ENCODE measurements around the gene PRKRA.
"Not testable (repeated sequence)": the region's sequence is repeated elsewhere in the genome, so short reads cannot be mapped to it uniquely, and the experiment has no call there.

Gene PRKRA

DNA sequence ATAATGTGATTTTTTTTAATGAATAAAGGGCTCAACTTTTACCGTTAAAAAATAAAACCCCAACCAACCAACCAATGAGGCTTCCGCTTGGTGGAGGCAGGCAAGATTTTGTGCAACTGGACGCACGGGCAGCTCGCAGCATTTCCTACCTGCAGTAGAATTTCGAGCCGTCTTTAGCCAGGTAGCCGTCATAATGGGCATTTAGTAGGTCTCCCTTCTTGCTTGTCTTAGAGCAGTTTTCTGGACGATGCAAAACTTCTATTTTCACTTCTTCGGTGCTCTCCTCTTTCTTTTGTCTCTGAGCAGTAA, 27.1 kb upstream of the PRKRA start:
- peak; percentile 26 for DNase-seq
- peak overlapping the region; percentile 94 for H3K4me3 Mint-ChIP-seq
- peaks cover 3% of the 10 kb centered on the region for H3K36me3 Mint-ChIP-seq
- peaks cover 43% of the 10 kb centered on the region for H3K4me1 Mint-ChIP-seq
- CTCF ChIA-PET: no interaction called here
- H3K27me3 Mint-ChIP-seq: no peaks in the 10 kb centered on the region
- H3K9me3 Mint-ChIP-seq: no peaks in the 10 kb centered on the region
- H3K27ac Mint-ChIP-seq: peak overlapping the region; percentile 99

DNA sequence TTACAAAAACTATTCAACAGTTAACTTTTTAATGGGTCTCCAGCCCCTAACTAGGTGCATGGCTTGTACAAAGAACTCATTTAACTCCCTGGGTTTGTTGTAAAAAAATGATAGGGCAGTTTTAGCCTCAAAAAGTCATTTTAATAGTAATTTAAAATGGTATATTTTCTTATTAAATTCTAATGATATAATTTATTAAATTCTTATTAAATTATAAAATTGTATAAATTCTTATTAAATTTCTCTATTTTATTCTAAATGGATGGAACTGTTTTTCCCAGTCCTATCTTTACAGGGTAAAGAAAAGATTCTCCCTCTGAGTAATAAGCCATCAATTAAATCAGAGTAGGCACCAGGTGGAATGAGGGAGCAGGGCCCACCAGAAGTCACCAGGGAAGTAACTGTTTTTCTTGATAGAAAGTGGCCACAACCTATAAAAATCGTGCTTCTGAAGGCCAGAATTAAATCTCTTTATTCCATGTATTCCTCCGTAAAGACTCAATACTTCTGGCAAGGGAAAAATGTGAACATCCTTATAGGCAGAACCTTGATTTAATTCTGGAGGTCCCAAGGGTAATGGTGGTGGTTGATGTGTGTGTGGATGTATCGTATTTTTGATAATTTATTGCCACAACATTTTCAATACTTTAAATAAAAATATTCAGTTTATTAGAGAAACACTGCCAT, 26.6 kb upstream of the PRKRA start:
- H3K4me1 Mint-ChIP-seq: peaks cover 38% of the 10 kb centered on the region
- H3K4me3 Mint-ChIP-seq: peak overlapping the region; percentile 94
- CTCF ChIA-PET: no interaction called here
- H3K9me3 Mint-ChIP-seq: no peaks in the 10 kb centered on the region
- H3K27ac Mint-ChIP-seq: peak overlapping the region; percentile 99
- H3K36me3 Mint-ChIP-seq: no peaks in the 10 kb centered on the region
- DNase-seq: no peak
- no peaks in the 10 kb centered on the region for H3K27me3 Mint-ChIP-seq

- no peaks in the 10 kb centered on the region for H3K9me3 Mint-ChIP-seq
- no peaks in the 10 kb centered on the region for H3K36me3 Mint-ChIP-seq
- H3K27me3 Mint-ChIP-seq: no peaks in the 10 kb centered on the region
- no peak for DNase-seq
- peaks cover 27% of the 10 kb centered on the region for H3K4me1 Mint-ChIP-seq
- CTCF ChIA-PET: interaction anchor here (1.1 kb wide), 1 partner anchor 9 kb away, joined by 3 read pairs; no protein-coding TSS in a partner anchor
- H3K4me3 Mint-ChIP-seq: no peak overlapping the region
- H3K27ac Mint-ChIP-seq: no peak overlapping the region
Observed at GRCh38 chr2:178476477-178476876, 25.5 kb upstream of the PRKRA start.

DNA sequence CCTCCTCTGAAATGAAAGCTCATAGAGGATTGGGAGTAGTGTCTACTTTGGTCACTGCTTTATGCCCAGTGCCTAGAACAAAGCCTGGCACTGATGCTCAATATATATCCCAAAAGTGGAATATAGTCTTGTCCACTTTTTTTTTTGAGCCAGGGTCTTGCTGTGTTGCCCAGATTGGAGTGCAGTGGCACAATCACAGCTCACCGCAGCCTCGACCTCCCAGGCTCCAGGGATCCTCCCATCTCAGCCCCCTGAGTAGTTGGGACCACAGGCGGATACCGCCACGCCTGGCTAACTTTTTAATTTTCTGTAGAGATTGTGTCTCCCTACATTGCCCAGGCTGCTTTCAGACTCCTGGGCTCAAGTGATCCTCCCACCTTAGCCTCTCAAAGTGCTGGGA, 23.6 kb upstream of the PRKRA start:
- CTCF ChIA-PET: no interaction called here
- no peaks in the 10 kb centered on the region for H3K9me3 Mint-ChIP-seq
- no peak overlapping the region for H3K27ac Mint-ChIP-seq
- peaks cover 18% of the 10 kb centered on the region for H3K4me1 Mint-ChIP-seq
- H3K36me3 Mint-ChIP-seq: no peaks in the 10 kb centered on the region
- DNase-seq: no peak
- no peaks in the 10 kb centered on the region for H3K27me3 Mint-ChIP-seq
- no peak overlapping the region for H3K4me3 Mint-ChIP-seq

DNA sequence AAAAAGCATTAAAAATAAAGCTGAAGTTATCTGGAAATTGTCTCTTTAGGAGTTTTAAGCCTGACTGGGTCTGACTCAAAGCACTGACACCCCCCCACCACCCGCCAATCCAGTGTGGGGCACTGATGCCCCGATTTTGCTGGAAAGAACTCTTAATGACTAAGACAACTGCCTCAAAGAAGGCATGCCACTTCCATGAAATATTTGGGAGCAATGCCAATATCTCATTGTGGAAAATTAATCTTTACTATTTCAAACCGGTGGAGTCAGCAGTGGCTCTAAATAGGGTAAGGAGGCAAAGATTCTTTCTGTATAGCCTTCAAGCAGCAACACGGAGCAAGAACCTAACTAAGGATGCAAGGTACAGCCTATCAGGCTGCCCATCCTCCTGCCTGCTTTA, 23.0 kb upstream of the PRKRA start:
- CTCF ChIA-PET: no interaction called here
- Mint-ChIP-seq H3K27me3 (no peaks in the 10 kb centered on the region), H3K4me1 (peaks cover 12% of the 10 kb centered on the region), H3K36me3 (no peaks in the 10 kb centered on the region), H3K4me3 (no peak overlapping the region), H3K9me3 (no peaks in the 10 kb centered on the region), H3K27ac (no peak overlapping the region)
- DNase-seq: no peak

GRCh38 chr2:178473373-178473772, 22.4 kb upstream of the PRKRA start:
- H3K27me3 Mint-ChIP-seq: no peaks in the 10 kb centered on the region
- H3K9me3 Mint-ChIP-seq: no peaks in the 10 kb centered on the region
- H3K4me3 Mint-ChIP-seq: no peak overlapping the region
- H3K4me1 Mint-ChIP-seq: peaks cover 9% of the 10 kb centered on the region
- no peaks in the 10 kb centered on the region for H3K36me3 Mint-ChIP-seq
- no peak overlapping the region for H3K27ac Mint-ChIP-seq
- no peak for DNase-seq
- CTCF ChIA-PET: no interaction called here

DNA sequence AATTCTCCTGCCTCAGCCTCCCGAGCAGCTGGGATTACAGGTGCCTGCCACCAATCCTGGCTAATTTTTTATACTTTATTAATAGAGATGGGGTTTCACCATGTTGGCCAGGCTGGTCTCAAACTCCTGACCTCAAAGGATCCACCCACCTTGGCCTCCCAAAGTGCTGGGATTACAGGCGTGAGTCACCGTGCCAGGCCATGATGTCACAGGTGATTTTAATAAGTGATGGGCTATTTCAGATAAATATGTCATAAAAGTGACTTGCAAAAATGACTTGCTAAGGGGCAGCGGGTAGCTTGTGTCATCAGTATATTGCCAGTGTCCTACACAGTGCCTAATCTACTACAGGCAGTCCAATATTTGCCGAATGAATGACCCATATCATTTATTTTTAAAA, 20.3 kb upstream of the PRKRA start:
- H3K27me3 Mint-ChIP-seq, H3K36me3 Mint-ChIP-seq, CTCF ChIA-PET, H3K27ac Mint-ChIP-seq, H3K9me3 Mint-ChIP-seq, H3K4me3 Mint-ChIP-seq, DNase-seq, H3K4me1 Mint-ChIP-seq: not testable (repeated sequence)

GRCh38 chr2:178469219-178469849, 18.4 kb upstream of the PRKRA start:
- Mint-ChIP-seq H3K4me3 (no peak overlapping the region), H3K36me3 (peaks cover 3% of the 10 kb centered on the region), H3K27me3 (no peaks in the 10 kb centered on the region), H3K4me1 (no peaks in the 10 kb centered on the region), H3K9me3 (no peaks in the 10 kb centered on the region), H3K27ac (no peak overlapping the region)
- DNase-seq: no peak
- CTCF ChIA-PET: no interaction called here

DNA sequence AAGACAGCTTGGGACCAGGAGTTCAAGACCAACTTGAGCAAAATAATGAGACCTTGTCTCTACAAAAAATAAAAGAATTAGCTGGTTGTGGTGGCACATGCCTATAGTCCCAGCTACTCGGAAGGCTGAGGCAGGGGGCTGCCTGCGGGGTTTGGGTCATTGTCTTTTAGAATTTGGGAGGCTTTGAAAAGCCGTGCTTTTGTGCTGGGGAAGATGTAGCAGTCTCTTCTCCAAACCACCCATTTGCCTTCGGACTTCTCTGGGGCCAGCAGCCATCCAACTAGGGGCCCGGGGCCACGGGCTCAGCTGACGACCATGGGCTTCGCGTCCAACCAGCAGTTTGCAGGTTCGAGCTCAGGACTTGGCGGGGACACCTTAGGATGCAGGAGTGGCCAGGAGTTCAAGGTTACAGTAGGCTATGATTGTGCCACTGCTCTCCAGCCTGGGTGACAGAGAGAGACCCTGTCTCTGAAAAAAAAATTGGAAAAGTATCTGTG, 6.5 kb upstream of the PRKRA start:
- Mint-ChIP-seq H3K36me3 (no peaks in the 10 kb centered on the region), H3K9me3 (no peaks in the 10 kb centered on the region), H3K4me3 (no peak overlapping the region), H3K27ac (no peak overlapping the region), H3K4me1 (no peaks in the 10 kb centered on the region), H3K27me3 (peaks cover 20% of the 10 kb centered on the region)
- CTCF ChIA-PET: no interaction called here
- DNase-seq: no peak

DNA sequence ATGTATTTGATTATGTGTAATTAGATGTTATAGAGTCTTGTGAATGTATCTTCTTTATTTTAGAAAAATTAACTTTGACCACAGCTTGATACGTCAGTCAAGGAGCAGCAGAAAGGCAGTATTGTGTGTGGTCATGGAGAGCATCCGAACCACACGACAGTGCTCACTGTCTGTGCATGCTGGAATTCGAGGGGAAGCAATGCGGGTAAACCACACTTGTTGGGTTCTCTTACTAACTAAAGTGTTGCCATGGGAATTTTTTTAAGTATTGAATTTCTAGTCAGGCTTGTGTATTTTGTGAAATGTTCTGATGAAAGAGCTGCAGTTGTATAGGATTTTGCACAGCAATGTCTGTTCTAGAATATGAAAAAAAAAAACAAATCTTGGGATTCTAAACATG, 5.0 kb upstream of the PRKRA start:
- peaks cover 20% of the 10 kb centered on the region for H3K27me3 Mint-ChIP-seq
- CTCF ChIA-PET: no interaction called here
- peaks cover 5% of the 10 kb centered on the region for H3K4me1 Mint-ChIP-seq
- no peaks in the 10 kb centered on the region for H3K9me3 Mint-ChIP-seq
- H3K4me3 Mint-ChIP-seq: no peak overlapping the region
- H3K36me3 Mint-ChIP-seq: no peaks in the 10 kb centered on the region
- DNase-seq: no peak
- no peak overlapping the region for H3K27ac Mint-ChIP-seq

- H3K27me3 Mint-ChIP-seq: peaks cover 20% of the 10 kb centered on the region
Observed at GRCh38 chr2:178452870-178453269, 1.9 kb upstream of the PRKRA start.

GRCh38 chr2:178452334-178452733, 1.4 kb upstream of the PRKRA start:
- peaks cover 31% of the 10 kb centered on the region for H3K4me1 Mint-ChIP-seq
- peaks cover 16% of the 10 kb centered on the region for H3K27me3 Mint-ChIP-seq
- no peak for DNase-seq
- H3K27ac Mint-ChIP-seq: no peak overlapping the region
- CTCF ChIA-PET: no interaction called here
- no peaks in the 10 kb centered on the region for H3K9me3 Mint-ChIP-seq
- H3K36me3 Mint-ChIP-seq: peaks cover 13% of the 10 kb centered on the region
- H3K4me3 Mint-ChIP-seq: peak overlapping the region; percentile 4

More at GRCh38 chr2:178452870-178453269, 1.9 kb upstream of the PRKRA start:
- no peak overlapping the region for H3K27ac Mint-ChIP-seq
- CTCF ChIA-PET: interaction anchor here (1.6 kb wide), 1 partner anchor 247 kb away, joined by 3 read pairs; no protein-coding TSS in a partner anchor
- no peak overlapping the region for H3K4me3 Mint-ChIP-seq
- no peaks in the 10 kb centered on the region for H3K9me3 Mint-ChIP-seq
- H3K36me3 Mint-ChIP-seq: peaks cover 12% of the 10 kb centered on the region
- H3K4me1 Mint-ChIP-seq: peaks cover 30% of the 10 kb centered on the region
- DNase-seq: no peak

GRCh38 chr2:178450524-178450773, 526 bp downstream of the PRKRA start:
- H3K27ac Mint-ChIP-seq: peak overlapping the region; percentile 93
- DNase-seq: peak; percentile 83
- CTCF ChIA-PET: interaction anchor here (0.8 to 1.4 kb wide), 4 partner anchors 12 to 338 kb away, joined by 3 to 7 read pairs (median 3); partner anchors contain the start of gene RBM45
- peaks cover 11% of the 10 kb centered on the region for H3K27me3 Mint-ChIP-seq
- peaks cover 31% of the 10 kb centered on the region for H3K4me1 Mint-ChIP-seq
- H3K4me3 Mint-ChIP-seq: peak overlapping the region; percentile 86
- peaks cover 21% of the 10 kb centered on the region for H3K36me3 Mint-ChIP-seq
- H3K9me3 Mint-ChIP-seq: no peaks in the 10 kb centered on the region

GRCh38 chr2:178449700-178450523, 1.1 kb downstream of the PRKRA start:
- H3K4me1 Mint-ChIP-seq: peaks cover 31% of the 10 kb centered on the region
- peak overlapping the region; percentile 86 for H3K4me3 Mint-ChIP-seq
- CTCF ChIA-PET: interaction anchor here (0.8 to 1.3 kb wide), 4 partner anchors 13 to 339 kb away, joined by 3 to 7 read pairs (median 4); partner anchors contain the start of gene RBM45
- peaks cover 6% of the 10 kb centered on the region for H3K27me3 Mint-ChIP-seq
- DNase-seq: no peak
- H3K27ac Mint-ChIP-seq: peak overlapping the region; percentile 93
- no peaks in the 10 kb centered on the region for H3K9me3 Mint-ChIP-seq
- peaks cover 25% of the 10 kb centered on the region for H3K36me3 Mint-ChIP-seq

Data from activated naive CD4-positive, alpha-beta T cell treated with anti-CD3 and anti-CD28 coated beads, Interleukin-2, amount 10 ng/mL, durations not matched to agents 7 days and 5 days (primary cell).